ENCODE measurements around the gene RUBCN. TPM values are rescaled to one million over a fixed set of nuclear protein-coding genes. Genes with fewer than 3 reads are reported as not detected.
"Not testable (repeated sequence)": the region's sequence is repeated elsewhere in the genome, so short reads cannot be mapped to it uniquely, and the experiment has no call there.

The RUBCN gene
- total and polyA plus RNA-seq, 9 of the 15 experiments (the other 6 are each of a cell fraction or from before 2014, with no cell fraction given) = 8.4 to 24.0 (median 11.9) TPM

- POLR2A ChIA-PET = interaction anchor here (0.6 kb wide), 1 partner anchor 1904 kb away, joined by 3 read pairs; no protein-coding TSS in a partner anchor
- in situ Hi-C loops (cut with MboI) = loop anchor here (10.0 kb wide), 2 partner anchors 1910 to 1950 kb away; no protein-coding TSS in a partner anchor
- FAIRE-seq; H3K36me3 ChIP-seq (ENCODE audit: control insufficient read depth, insufficient read depth, low read length); H3K27me3 ChIP-seq (ENCODE audit: control insufficient read depth in 2 of 2, insufficient read depth in 2 of 2, low read length in 2 of 2); BruUV-seq (replicated peaks); H3K27ac ChIP-seq (ENCODE audit: extremely low read depth, low read depth, low read length); H4K20me1 ChIP-seq (replicated peaks; ENCODE audit: control insufficient read depth, insufficient read depth, low read length); intact Hi-C loops (cut with micrococcal nuclease); H3K9ac ChIP-seq (ENCODE audit: insufficient read depth in 1 of 2, low read depth in 2 of 2, low read length in 2 of 2); H3K4me3 ChIP-seq; H3K9me3 ChIP-seq (replicated peaks; ENCODE audit: control insufficient read depth, insufficient read depth, low read depth, low read length); H2AFZ ChIP-seq (ENCODE audit: low read depth, low read length); H3K79me2 ChIP-seq (ENCODE audit: control insufficient read depth, insufficient read depth, low read length); H3K4me2 ChIP-seq (ENCODE audit: insufficient read depth, low read length); H3K9me1 ChIP-seq (ENCODE audit: control insufficient read depth, insufficient read depth, low read length); DNase-seq (ENCODE audit: extremely low read depth in 1 of 4, low spot score in 3 of 4); CTCF ChIA-PET (ENCODE audit: low intra/inter-chr PET ratio): not testable (repeated sequence)
- ATAC-seq = peak; percentile 44
- H3K4me1 ChIP-seq (replicated peaks in 1 of 2; ENCODE audit: control insufficient read depth in 2 of 2, insufficient read depth in 2 of 2, low read length in 2 of 2) = peaks cover 0 to 18% of the 10 kb centered on the region in 2 experiments; a peak in 2 of 5 replicates
- no CpG with 5 or more reads among the region's 22 CpGs for WGBS (ENCODE audit: insufficient coverage, low coverage, missing lambda C conversion rate)
These were observed 81.7 kb downstream of the RUBCN start for GRCh38 chr3:197654998-197655330.

DNA sequence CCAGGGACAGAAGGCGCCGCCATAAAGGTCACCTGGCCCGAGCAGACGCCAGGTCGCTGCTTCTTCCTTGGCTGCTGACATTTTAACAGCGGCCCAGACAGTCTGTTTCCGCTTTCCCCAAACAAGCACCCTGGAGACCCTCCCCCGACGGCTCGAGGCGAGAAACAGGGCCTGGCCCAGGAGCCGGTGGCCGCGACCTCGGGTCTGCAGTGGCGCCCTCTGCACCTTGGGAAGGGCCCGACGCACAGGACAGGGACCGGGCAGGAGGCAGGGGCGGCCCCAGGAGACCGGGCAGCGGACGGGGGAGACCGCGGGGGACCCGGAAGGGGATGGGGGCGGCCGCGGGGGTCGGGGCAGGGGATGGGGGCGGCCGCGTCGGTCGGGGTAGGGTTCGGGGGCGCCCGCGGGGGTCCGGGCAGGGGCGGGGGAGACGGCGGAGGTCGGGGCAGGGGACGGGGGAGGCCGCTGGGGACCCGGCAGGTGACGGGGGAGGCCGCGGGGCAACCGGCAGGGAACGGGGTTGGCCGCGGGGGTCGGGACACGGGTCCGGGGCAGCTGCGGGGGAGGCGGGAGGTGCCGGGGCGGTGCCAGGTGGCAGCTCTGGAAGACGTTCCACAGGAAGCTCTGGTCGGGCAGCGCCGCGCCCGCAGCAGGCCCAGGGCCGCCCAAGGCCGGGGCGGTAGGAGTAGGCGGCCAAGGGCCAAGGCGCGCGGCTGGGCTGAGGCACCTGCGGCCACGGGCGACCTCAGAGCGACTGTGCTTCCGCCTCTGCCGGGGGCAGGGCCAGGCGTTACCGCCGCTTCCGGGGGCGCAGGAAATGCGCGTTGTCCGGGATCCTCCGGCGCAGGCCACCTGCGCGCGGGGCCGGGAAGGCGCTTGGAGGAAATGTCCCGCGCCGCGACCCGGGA lies 82.4 kb downstream of the RUBCN start:
- H3K9me3 ChIP-seq (replicated peaks; ENCODE audit: control insufficient read depth, insufficient read depth, low read depth, low read length); H3K27me3 ChIP-seq (ENCODE audit: control insufficient read depth in 2 of 2, insufficient read depth in 2 of 2, low read length in 2 of 2); POLR2A ChIA-PET; H3K36me3 ChIP-seq (ENCODE audit: control insufficient read depth, insufficient read depth, low read length); H3K79me2 ChIP-seq (ENCODE audit: control insufficient read depth, insufficient read depth, low read length); intact Hi-C loops (cut with micrococcal nuclease); BruUV-seq (replicated peaks); CTCF ChIA-PET (ENCODE audit: low intra/inter-chr PET ratio); FAIRE-seq; H3K9me1 ChIP-seq (ENCODE audit: control insufficient read depth, insufficient read depth, low read length); H4K20me1 ChIP-seq (replicated peaks; ENCODE audit: control insufficient read depth, insufficient read depth, low read length); TF ChIP-seq MYC (CRISPR knock-in tag; IDR thresholded peaks at IDR 0.05; ENCODE audit: borderline replicate concordance, low read depth): not testable (repeated sequence)
- peak overlapping the region; percentile 77 for H3K27ac ChIP-seq (ENCODE audit: extremely low read depth, low read depth, low read length)
- 0% methylated on average over 15 of the region's 100 CpGs for WGBS (ENCODE audit: insufficient coverage, low coverage, missing lambda C conversion rate)
- peak overlapping the region; percentile 66 to 93 for H3K9ac ChIP-seq (ENCODE audit: insufficient read depth in 1 of 2, low read depth in 2 of 2, low read length in 2 of 2)
- peaks cover 0 to 12% of the 10 kb centered on the region in 2 experiments; a peak in 2 of 5 replicates for H3K4me1 ChIP-seq (replicated peaks in 1 of 2; ENCODE audit: control insufficient read depth in 2 of 2, insufficient read depth in 2 of 2, low read length in 2 of 2)
- in situ Hi-C loops (cut with MboI) = loop anchor here (10.0 kb wide), 2 partner anchors 1910 to 1950 kb away; no protein-coding TSS in a partner anchor
- DNase-seq (ENCODE audit: extremely low read depth in 1 of 4, low spot score in 3 of 4) (peak in 1 of 4 experiments; percentile 75), ATAC-seq (peak; percentile 95)
- peak overlapping the region; percentile 50 for H3K4me3 ChIP-seq
- H3K4me2 ChIP-seq (ENCODE audit: insufficient read depth, low read length) = peak overlapping the region; percentile 72
- peak overlapping the region; percentile 55; the same call in 1 of the 2 replicates for H2AFZ ChIP-seq (ENCODE audit: low read depth, low read length)
- TF ChIP-seq POLR2G (IDR thresholded peaks at IDR 0.05; ENCODE audit: low read depth, low read length) (peak; percentile 73), MYC (IDR thresholded peaks at IDR 0.05; ENCODE audit: low read depth, low read length) (peak; percentile 32; the same call in 1 of the 2 replicates), ZFX (CRISPR knock-in tag; IDR thresholded peaks at IDR 0.05) (peak; percentile 54), MAZ (CRISPR knock-in tag; conservative IDR thresholded peaks at IDR 0.05 in 1 of 2, IDR thresholded peaks at IDR 0.05 in 1 of 2) (peak in 1 of 2 experiments; percentile 50; a peak in 2 of 4 replicates), RBFOX2 (IDR thresholded peaks at IDR 0.05; ENCODE audit: low read depth, low read length) (peak; percentile 64)
- TF ChIP-seq, protein P1, sequence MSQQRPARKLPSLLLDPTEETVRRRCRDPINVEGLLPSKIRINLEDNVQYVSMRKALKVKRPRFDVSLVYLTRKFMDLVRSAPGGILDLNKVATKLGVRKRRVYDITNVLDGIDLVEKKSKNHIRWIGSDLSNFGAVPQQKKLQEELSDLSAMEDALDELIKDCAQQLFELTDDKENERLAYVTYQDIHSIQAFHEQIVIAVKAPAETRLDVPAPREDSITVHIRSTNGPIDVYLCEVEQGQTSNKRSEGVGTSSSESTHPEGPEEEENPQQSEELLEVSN (IDR thresholded peaks at IDR 0.05; ENCODE audit: borderline replicate concordance in 1 of 2, extremely low read depth in 1 of 2, insufficient read depth in 1 of 2, insufficient read length in 1 of 2, low read depth in 1 of 2, low read length in 1 of 2, poor library complexity in 1 of 2, severe bottlenecking in 1 of 2) = peak in 1 of 2 experiments; percentile 43
- TF ChIP-seq, protein P2, sequence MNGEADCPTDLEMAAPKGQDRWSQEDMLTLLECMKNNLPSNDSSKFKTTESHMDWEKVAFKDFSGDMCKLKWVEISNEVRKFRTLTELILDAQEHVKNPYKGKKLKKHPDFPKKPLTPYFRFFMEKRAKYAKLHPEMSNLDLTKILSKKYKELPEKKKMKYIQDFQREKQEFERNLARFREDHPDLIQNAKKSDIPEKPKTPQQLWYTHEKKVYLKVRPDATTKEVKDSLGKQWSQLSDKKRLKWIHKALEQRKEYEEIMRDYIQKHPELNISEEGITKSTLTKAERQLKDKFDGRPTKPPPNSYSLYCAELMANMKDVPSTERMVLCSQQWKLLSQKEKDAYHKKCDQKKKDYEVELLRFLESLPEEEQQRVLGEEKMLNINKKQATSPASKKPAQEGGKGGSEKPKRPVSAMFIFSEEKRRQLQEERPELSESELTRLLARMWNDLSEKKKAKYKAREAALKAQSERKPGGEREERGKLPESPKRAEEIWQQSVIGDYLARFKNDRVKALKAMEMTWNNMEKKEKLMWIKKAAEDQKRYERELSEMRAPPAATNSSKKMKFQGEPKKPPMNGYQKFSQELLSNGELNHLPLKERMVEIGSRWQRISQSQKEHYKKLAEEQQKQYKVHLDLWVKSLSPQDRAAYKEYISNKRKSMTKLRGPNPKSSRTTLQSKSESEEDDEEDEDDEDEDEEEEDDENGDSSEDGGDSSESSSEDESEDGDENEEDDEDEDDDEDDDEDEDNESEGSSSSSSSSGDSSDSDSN (IDR thresholded peaks at IDR 0.05; ENCODE audit: borderline replicate concordance in 1 of 2, low read depth in 2 of 2, low read length in 2 of 2) = 0 out of 4 replicates have a peak, but pooled peaks have one; percentile 53 to 59
